ENCODE results near the gene STYXL2.

The STYXL2 gene

GRCh38 chr1:167110586-167110985 is 16.7 kb downstream of the STYXL2 start:
- DNase-seq (ENCODE audit: low read depth in 3 of 3) = no peak

- DNase-seq (ENCODE audit: low read depth in 3 of 3) = no peak
These were observed 18.2 kb downstream of the STYXL2 start for GRCh38 chr1:167111868-167112709.

DNA sequence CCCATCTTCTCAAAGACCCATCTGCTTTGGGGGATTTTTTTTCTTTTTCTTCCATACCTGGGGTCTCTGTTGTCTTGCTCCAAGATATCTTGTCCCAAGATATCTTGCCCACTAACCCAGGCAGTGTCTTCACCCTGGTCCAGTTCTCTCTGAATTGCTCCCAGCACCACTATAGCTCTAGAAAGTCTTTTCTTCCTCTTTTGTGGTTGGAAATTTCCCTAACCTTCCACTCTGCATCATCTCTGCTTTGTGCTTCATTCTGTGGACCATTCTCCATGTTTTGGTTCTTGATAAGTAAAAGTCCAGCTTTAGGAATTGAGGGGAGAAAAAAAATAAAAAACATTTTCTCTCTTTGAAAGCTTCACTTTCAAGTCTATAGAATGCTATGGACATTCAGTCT is 20.9 kb downstream of the STYXL2 start:
- no peak for DNase-seq (ENCODE audit: low read depth in 3 of 3)

DNA sequence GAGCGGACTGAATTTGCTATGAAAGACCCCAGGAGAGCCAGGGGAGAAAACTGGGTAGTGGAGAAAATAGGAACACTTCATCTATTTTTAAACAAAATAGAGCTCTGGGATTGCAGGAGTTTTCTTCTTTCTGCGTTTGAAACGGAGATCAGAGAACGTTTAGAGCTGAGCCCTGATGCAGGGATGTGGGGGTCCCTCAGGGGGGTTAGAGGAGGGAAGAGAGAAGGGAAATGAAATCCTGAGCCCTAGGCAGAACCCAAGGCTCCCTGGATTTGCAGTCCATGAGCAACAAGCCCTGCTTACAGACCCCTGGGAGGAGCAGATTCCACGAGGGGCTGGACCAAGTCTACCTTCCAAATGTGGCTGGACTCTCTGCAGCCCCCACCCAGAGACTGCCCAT is 21.8 kb downstream of the STYXL2 start:
- no peak for DNase-seq (ENCODE audit: low read depth in 3 of 3)

DNA sequence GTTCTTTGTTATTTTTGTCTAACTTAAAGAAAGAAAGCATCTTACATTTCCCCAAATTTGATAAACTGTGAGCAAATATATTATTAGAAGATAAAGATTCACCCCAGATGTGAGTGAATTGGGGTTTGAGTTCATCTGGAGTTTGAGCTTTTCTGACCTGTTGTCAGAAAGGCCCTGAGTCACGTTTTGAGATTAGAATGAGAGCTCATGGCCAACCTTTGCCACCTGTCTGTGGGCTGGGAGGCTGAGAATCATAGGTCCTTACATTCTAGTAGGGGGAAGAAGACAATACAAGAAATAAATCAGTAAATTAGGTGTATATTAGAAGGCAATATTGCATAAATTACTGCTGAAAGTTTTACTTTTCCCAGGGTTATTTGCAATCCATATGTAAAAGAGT is 22.3 kb downstream of the STYXL2 start:
- no peak for DNase-seq (ENCODE audit: low read depth in 3 of 3)

- no peak for DNase-seq (ENCODE audit: low read depth in 3 of 3)
These were observed 23.4 kb downstream of the STYXL2 start for GRCh38 chr1:167117225-167117624.

DNA sequence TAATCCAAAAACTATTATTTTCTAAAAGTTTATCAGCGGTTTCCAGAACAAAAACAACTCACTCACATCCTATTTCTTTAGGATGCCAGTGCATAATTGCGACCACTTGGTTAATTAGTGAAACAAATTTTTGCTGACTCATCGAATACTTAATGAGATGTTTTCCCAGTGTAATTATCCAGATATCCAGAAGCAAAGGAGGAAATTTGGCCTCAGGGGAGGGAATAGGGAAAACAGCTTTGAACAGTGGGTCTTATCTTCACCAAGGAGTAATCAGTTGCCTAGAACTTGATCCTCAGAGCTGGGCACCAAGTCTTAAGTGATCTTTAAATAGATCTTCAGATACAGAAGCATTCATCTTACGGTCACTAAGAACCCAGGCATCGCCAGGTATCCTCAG is 24.3 kb downstream of the STYXL2 start:
- no peak for DNase-seq (ENCODE audit: low read depth in 3 of 3)

GRCh38 chr1:167119696-167120095 is 25.8 kb downstream of the STYXL2 start:
- no peak for DNase-seq (ENCODE audit: low read depth in 3 of 3)

GRCh38 chr1:167120899-167121298 is 27.0 kb downstream of the STYXL2 start:
- DNase-seq (ENCODE audit: low read depth in 3 of 3) = no peak

- peak in 2 of 3 experiments; percentile 6 to 21 for DNase-seq (ENCODE audit: low read depth in 3 of 3)
These were observed 27.7 kb downstream of the STYXL2 start for GRCh38 chr1:167121375-167122120.

DNA sequence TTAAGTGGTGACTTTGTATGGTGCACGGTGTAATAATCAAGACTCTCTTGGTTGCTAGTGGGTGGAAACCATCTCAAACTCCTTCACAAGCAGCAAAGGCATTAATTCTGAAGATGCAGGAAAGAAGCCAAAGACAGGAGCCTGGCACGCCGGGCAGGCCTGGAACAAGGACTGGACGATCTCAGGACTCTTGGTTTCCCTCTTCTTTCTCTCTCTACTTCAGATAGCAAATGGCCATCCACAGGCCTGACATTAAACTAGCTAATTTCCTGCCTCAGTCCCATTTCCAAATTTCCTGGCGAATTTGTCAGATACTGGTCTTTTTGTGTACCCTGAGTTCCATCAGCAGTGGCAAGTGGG is 28.2 kb downstream of the STYXL2 start:
- DNase-seq (ENCODE audit: low read depth in 3 of 3) = no peak

GRCh38 chr1:167122568-167122967 is 28.7 kb downstream of the STYXL2 start:
- DNase-seq (ENCODE audit: low read depth in 3 of 3) = no peak

GRCh38 chr1:167126317-167126716 is 32.4 kb downstream of the STYXL2 start:
- DNase-seq (ENCODE audit: low read depth in 3 of 3) = no peak

- no peak for DNase-seq (ENCODE audit: low read depth in 3 of 3)
These were observed 32.9 kb downstream of the STYXL2 start for GRCh38 chr1:167126811-167127210.

GRCh38 chr1:167127236-167127635 is 33.4 kb downstream of the STYXL2 start:
- DNase-seq (ENCODE audit: low read depth in 3 of 3) = no peak

GRCh38 chr1:167127661-167128060 is 33.8 kb downstream of the STYXL2 start:
- no peak for DNase-seq (ENCODE audit: low read depth in 3 of 3)

DNA sequence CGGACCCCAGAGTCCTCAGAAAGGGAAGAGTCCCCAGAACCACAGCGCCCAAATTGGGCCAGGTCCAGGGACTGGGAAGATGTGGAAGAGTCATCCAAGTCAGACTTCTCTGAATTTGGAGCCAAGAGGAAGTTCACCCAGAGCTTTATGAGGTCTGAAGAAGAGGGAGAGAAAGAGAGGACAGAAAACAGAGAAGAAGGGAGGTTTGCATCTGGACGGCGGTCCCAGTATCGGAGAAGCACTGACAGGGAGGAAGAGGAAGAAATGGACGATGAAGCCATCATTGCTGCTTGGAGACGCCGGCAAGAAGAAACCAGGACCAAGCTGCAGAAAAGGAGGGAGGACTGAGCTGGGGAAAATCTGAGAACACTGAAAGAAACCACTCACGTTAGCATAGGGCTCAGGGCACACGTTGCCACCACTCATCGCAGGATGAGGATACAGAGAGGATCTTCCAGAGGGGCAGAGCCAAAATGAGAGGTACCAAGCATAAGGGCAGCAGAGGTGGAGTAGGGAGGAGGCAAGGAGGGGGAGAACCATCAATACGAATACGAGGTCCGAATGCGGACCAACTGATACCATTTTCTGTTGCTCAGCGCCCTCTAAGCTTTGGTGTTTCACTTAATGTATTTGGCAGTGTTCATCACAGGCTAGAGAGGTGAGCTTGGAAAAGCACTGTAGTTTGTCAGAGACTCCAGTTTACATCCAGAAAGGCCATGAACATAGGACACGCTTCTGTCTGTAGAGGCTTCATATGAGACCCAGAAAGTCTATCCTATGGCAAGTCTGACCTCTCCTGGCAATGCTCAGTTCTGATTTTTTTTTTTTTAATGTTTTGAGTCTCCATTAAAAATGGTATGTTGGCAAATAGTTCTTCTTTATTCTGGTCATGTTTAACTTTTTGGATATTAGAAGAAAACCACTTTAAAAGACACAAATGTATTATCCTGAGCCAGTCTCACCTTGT is 34.7 kb downstream of the STYXL2 start:
- no peak for DNase-seq (ENCODE audit: low read depth in 3 of 3)

- DNase-seq (ENCODE audit: low read depth in 3 of 3) = no peak
These were observed 37.1 kb downstream of the STYXL2 start for GRCh38 chr1:167130829-167131510.

DNA sequence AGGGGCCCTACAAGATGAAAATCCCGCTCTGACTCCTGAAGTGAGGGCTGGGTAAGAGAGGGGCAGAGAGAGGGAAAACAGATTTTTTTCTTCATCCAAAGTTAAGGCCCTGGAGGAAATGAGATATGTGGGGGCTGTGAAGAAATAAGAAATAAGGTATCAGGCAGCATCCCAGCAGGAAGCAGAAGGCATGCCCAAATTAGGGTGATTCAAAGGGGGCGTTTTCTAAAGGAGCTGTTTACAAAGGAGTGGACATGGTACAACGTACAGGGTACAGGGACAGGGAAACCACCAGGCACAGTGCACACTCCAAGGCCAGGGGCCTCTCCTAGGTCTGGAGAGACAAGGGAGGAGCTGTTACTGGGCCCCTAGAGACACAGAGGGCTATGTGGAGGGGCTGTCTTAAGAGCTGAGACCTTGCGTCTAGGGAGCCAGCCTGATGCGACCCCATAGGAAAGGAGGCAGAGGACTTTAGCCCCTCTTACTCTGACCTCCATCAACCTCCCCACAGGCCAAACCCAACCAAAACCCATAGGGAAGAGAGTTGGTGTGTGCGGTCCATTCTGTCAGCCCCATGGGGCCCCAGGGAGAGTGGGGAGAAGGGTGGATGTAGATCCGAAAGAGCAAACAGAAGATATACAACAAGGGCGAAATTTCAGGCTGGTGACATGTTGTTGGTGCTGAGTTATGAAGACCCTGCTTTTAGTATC is 38.6 kb downstream of the STYXL2 start:
- no peak for DNase-seq (ENCODE audit: low read depth in 3 of 3)

DNA sequence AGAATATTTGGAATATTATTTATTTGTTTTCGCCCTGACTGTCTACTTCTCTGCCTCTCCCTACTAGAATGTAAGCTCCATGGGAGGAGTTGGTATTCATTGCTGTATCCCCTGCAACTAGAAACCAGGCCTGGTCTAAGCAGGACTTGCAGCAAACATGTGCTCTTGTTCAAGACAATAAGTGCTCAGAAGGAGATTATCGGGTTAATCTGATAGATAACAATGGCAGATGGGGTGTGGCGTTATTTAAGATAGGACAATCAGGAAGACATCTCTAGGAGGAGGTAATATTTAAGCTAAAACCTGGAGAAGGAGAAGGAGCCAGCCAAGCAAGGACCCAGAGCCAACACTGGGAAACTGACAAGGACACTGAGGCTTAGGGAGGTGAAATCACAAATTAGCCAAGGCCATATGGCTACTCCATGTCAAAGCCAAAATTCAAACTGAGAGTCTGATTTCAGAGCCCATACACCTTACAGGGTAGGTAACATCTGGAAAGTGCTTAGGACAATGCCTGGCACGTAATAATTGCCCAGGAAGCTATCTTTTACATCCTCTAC is 41.5 kb downstream of the STYXL2 start:
- DNase-seq (ENCODE audit: low read depth in 3 of 3) = no peak
